ENCODE measurements around the gene MACROD2. TPM values are rescaled to one million over a fixed set of nuclear protein-coding genes. Genes with fewer than 3 reads are reported as not detected.

The MACROD2 gene
- total RNA-seq, 4 donors from 2014 or later = 4.6 to 33.0 (median 8.3) TPM

DNA sequence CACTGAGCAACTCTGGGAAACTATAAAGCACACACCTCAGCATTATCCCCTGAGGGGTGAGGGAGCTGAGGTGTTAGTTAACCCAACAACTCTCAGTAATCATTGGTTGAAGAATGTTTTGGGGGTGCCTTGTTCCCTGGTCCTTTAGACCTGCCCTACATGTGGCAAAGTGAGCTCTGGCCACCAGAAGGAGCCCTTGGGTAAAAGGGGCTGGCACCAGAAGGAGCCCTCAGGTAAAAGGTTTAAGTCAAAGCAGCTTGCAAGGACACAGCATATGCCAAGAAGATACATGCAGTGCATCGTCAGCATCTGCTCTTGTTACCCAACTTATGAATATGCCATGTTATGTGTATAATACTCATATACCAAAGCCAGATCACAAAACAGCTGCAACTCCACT is 1496.3 kb downstream of the MACROD2 start:
- Histone ChIP-seq H3K27me3 (no peaks in the 10 kb centered on the region), H3K27ac (no peak overlapping the region), H3K9me3 (no peaks in the 10 kb centered on the region), H3K4me3 (no peak overlapping the region), H3K36me3 (no peaks in the 10 kb centered on the region), H3K4me1 (no peaks in the 10 kb centered on the region)
- TF ChIP-seq POLR2AphosphoS5 (IDR thresholded peaks at IDR 0.05) = no peak
- no peak for TF ChIP-seq EP300 (IDR thresholded peaks at IDR 0.05; ENCODE audit: low read depth)
- TF ChIP-seq, protein P1, sequence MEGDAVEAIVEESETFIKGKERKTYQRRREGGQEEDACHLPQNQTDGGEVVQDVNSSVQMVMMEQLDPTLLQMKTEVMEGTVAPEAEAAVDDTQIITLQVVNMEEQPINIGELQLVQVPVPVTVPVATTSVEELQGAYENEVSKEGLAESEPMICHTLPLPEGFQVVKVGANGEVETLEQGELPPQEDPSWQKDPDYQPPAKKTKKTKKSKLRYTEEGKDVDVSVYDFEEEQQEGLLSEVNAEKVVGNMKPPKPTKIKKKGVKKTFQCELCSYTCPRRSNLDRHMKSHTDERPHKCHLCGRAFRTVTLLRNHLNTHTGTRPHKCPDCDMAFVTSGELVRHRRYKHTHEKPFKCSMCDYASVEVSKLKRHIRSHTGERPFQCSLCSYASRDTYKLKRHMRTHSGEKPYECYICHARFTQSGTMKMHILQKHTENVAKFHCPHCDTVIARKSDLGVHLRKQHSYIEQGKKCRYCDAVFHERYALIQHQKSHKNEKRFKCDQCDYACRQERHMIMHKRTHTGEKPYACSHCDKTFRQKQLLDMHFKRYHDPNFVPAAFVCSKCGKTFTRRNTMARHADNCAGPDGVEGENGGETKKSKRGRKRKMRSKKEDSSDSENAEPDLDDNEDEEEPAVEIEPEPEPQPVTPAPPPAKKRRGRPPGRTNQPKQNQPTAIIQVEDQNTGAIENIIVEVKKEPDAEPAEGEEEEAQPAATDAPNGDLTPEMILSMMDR (IDR thresholded peaks at IDR 0.05) = peak in 1 of 5 experiments; percentile 9
- in situ Hi-C loops (cut with MboI; ENCODE audit: low pct_ligation_motif_present in 1 of 4, low pct_unique_long_range_greater_than_20kb in 1 of 4, low sequenced_read_pairs in 3 of 4) (no loop called here), intact Hi-C loops (cut with DNase I; ENCODE audit: low total_unique reads) (no loop called here)
- DNase-seq = no peak
- 71 to 83% methylated on average over 1 of the region's 1 CpG for WGBS, 2 donors (ENCODE audit: low coverage in 1 of 2)

DNA sequence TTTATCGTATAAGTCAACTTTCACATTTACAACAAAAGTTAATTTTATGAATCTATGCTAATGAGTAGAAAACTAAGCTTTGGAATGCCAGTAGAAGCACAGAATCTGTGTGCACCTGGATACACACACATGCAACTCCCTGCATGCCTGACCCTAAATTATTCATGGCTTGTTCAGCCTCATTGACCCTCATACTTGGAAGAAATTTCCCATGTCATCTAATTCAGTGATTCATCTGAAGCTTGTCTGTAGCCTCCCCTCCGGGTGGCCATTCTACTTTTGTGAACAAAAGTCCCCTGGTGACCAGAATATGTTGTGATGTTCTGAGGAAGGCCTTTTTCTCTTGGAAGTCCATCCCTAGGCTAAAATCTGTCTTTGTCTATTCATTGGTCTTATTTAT is 1499.5 kb downstream of the MACROD2 start:
- intact Hi-C loops (cut with DNase I; ENCODE audit: low total_unique reads) = no loop called here
- no peak for DNase-seq
- H3K4me1 ChIP-seq = no peaks in the 10 kb centered on the region
- H3K4me3 ChIP-seq = no peak overlapping the region
- in situ Hi-C loops (cut with MboI; ENCODE audit: low pct_ligation_motif_present in 1 of 4, low pct_unique_long_range_greater_than_20kb in 1 of 4, low sequenced_read_pairs in 3 of 4) = no loop called here
- no peaks in the 10 kb centered on the region for H3K9me3 ChIP-seq
- no peak overlapping the region for H3K27ac ChIP-seq
- H3K27me3 ChIP-seq = no peaks in the 10 kb centered on the region
- 86 to 91% methylated on average over 1 to 2 of the region's 2 CpGs for WGBS, 2 donors (ENCODE audit: low coverage in 1 of 2)
- TF ChIP-seq, protein P1 (IDR thresholded peaks at IDR 0.05) = no peak
- no peak for TF ChIP-seq POLR2A (IDR thresholded peaks at IDR 0.05)
- no peak for TF ChIP-seq EP300 (IDR thresholded peaks at IDR 0.05; ENCODE audit: low read depth)
- no peak for TF ChIP-seq POLR2AphosphoS5 (IDR thresholded peaks at IDR 0.05)
- no peaks in the 10 kb centered on the region for H3K36me3 ChIP-seq

- TF ChIP-seq POLR2A (IDR thresholded peaks at IDR 0.05) = no peak
- H3K27ac ChIP-seq = no peak overlapping the region
- no peaks in the 10 kb centered on the region for H3K9me3 ChIP-seq
- WGBS, 2 donors (ENCODE audit: low coverage in 1 of 2) = 63 to 76% methylated on average over 3 of the region's 3 CpGs
- in situ Hi-C loops (cut with MboI; ENCODE audit: low pct_ligation_motif_present in 1 of 4, low pct_unique_long_range_greater_than_20kb in 1 of 4, low sequenced_read_pairs in 3 of 4) (no loop called here), intact Hi-C loops (cut with DNase I; ENCODE audit: low total_unique reads) (no loop called here)
- no peak overlapping the region for H3K4me3 ChIP-seq
- no peak for DNase-seq
- no peaks in the 10 kb centered on the region for H3K4me1 ChIP-seq
- no peaks in the 10 kb centered on the region for H3K36me3 ChIP-seq
- no peaks in the 10 kb centered on the region for H3K27me3 ChIP-seq
These were observed 1501.3 kb downstream of the MACROD2 start for GRCh38 chr20:15496501-15497039.

- in situ Hi-C loops (cut with MboI; ENCODE audit: low pct_ligation_motif_present in 1 of 4, low pct_unique_long_range_greater_than_20kb in 1 of 4, low sequenced_read_pairs in 3 of 4) = no loop called here
- 75 to 89% methylated on average over 2 of the region's 2 CpGs for WGBS, 2 donors (ENCODE audit: low coverage in 1 of 2)
- TF ChIP-seq POLR2A (IDR thresholded peaks at IDR 0.05) = no peak
- no peak for TF ChIP-seq EP300 (IDR thresholded peaks at IDR 0.05; ENCODE audit: low read depth)
- TF ChIP-seq, protein P1 (IDR thresholded peaks at IDR 0.05) = no peak
- H3K27ac ChIP-seq = no peak overlapping the region
- H3K9me3 ChIP-seq = no peaks in the 10 kb centered on the region
- H3K4me1 ChIP-seq = no peaks in the 10 kb centered on the region
- no peak for DNase-seq
- intact Hi-C loops (cut with DNase I; ENCODE audit: low total_unique reads) = no loop called here
- H3K36me3 ChIP-seq = no peaks in the 10 kb centered on the region
- H3K4me3 ChIP-seq = no peak overlapping the region
- H3K27me3 ChIP-seq = no peaks in the 10 kb centered on the region
These were observed 1503.6 kb downstream of the MACROD2 start for GRCh38 chr20:15498926-15499325.

DNA sequence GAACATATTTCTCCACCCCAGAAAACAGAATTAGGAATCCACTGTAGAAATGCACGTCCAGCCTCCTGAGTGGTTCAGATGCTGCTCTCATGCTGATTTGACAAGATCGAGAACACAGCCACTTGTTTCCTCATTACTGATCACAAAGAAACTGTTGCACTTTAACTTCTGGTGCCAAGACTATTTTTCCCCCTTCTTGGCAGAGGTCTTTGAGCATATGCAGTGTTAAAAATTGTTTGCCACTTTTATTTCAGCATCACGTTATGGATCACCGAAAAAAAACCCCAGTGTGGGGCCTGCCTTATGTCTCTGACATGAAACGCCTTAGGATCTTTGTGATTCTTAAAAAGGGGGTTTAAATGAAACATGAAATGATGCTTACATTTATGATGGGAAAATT is 1511.0 kb downstream of the MACROD2 start:
- WGBS, 2 donors (ENCODE audit: low coverage in 1 of 2) = 53 to 72% methylated on average over 5 of the region's 5 CpGs
- Histone ChIP-seq H3K27ac (no peak overlapping the region), H3K27me3 (no peaks in the 10 kb centered on the region), H3K4me1 (no peaks in the 10 kb centered on the region), H3K36me3 (no peaks in the 10 kb centered on the region), H3K9me3 (no peaks in the 10 kb centered on the region), H3K4me3 (no peak overlapping the region)
- TF ChIP-seq POLR2A (IDR thresholded peaks at IDR 0.05) = no peak
- intact Hi-C loops (cut with DNase I; ENCODE audit: low total_unique reads) = no loop called here
- in situ Hi-C loops (cut with MboI; ENCODE audit: low pct_ligation_motif_present in 1 of 4, low pct_unique_long_range_greater_than_20kb in 1 of 4, low sequenced_read_pairs in 3 of 4) = no loop called here
- no peak for DNase-seq
